GM19372 (cell line): ENCODE measurements around the gene PHLDA3.
A peak's percentile ranks its signal among the peaks of the same experiment; 100 is the strongest.
"Not testable (repeated sequence)": the region's sequence is repeated elsewhere in the genome, so short reads cannot be mapped to it uniquely, and the experiment has no call there.

Experiments used
- ATAC-seq: cut with Tn5 transposase; IDR thresholded peaks from one replicate; pipeline ENCODE4 v1.9.1; 2021; ENCODE audit warnings: mild to moderate bottlenecking, low read depth, moderate library complexity; ENCODE audit not compliant: unreplicated experiment

Gene PHLDA3

GRCh38 chr1:201488830-201489589 is 20.0 kb upstream of the PHLDA3 start:
- ATAC-seq = no peak

GRCh38 chr1:201487742-201488141 is 18.8 kb upstream of the PHLDA3 start:
- ATAC-seq = no peak

GRCh38 chr1:201486187-201486586 is 17.2 kb upstream of the PHLDA3 start:
- ATAC-seq = no peak

GRCh38 chr1:201485184-201485774 is 16.3 kb upstream of the PHLDA3 start:
- no peak for ATAC-seq

GRCh38 chr1:201483373-201483949 is 14.5 kb upstream of the PHLDA3 start:
- ATAC-seq = no peak

- no peak for ATAC-seq
Measured at GRCh38 chr1:201482755-201483154, 13.8 kb upstream of the PHLDA3 start.

GRCh38 chr1:201481761-201482493 is 12.9 kb upstream of the PHLDA3 start:
- ATAC-seq = peak; percentile 77

- no peak for ATAC-seq
Measured at GRCh38 chr1:201481004-201481380, 12.0 kb upstream of the PHLDA3 start.

- ATAC-seq = peak; percentile 37
Measured at GRCh38 chr1:201480231-201481003, 11.4 kb upstream of the PHLDA3 start.

- ATAC-seq = no peak
Measured at GRCh38 chr1:201479201-201479730, 10.3 kb upstream of the PHLDA3 start.

- not testable (repeated sequence) for ATAC-seq
Measured at GRCh38 chr1:201478666-201479065, 9.7 kb upstream of the PHLDA3 start.

- no peak for ATAC-seq
Measured at GRCh38 chr1:201476670-201477344, 7.8 kb upstream of the PHLDA3 start.

- ATAC-seq = no peak
Measured at GRCh38 chr1:201475915-201476669, 7.1 kb upstream of the PHLDA3 start.

- no peak for ATAC-seq
Measured at GRCh38 chr1:201475130-201475529, 6.1 kb upstream of the PHLDA3 start.

GRCh38 chr1:201473296-201473695 is 4.3 kb upstream of the PHLDA3 start:
- ATAC-seq = no peak

- ATAC-seq = not testable (repeated sequence)
Measured at GRCh38 chr1:201472321-201472720, 3.3 kb upstream of the PHLDA3 start.

GRCh38 chr1:201471772-201472171 is 2.8 kb upstream of the PHLDA3 start:
- ATAC-seq = no peak

- ATAC-seq = no peak
Measured at GRCh38 chr1:201470581-201470980, 1.6 kb upstream of the PHLDA3 start.

GRCh38 chr1:201469645-201470074 is 672 bp upstream of the PHLDA3 start:
- ATAC-seq = no peak
